Thyroid gland (tissue), 4 donors: Measurements from ENCODE around the gene KIF16B.

ENCODE experiments used
- CTCF ChIP-seq, 6 experiments: fragments of 200-600 bp in 3 of 6; fragments of 450-650 bp in 3 of 6; sonication (generic) in 3 of 6; IDR thresholded peaks; one replicate each; pipeline ENCODE4 v1.5.1; 2016 to 2019; ENCODE audit warnings: antibody characterized with exemption in 6 of 6, mild to moderate bottlenecking in 2 of 6, inconsistent platforms in 1 of 6, moderate library complexity in 1 of 6
- POLR2A ChIP-seq, 2 donors: fragments of 450-650 bp; IDR thresholded peaks; one replicate each; pipeline ENCODE4 v1.6.1; 2017; ENCODE audit warnings: antibody characterized with exemption in 2 of 2, mild to moderate bottlenecking in 2 of 2, moderate library complexity in 1 of 2

GRCh38 chr20:16517946-16518783, 55.1 kb downstream of the KIF16B start:
- TF ChIP-seq CTCF (IDR thresholded peaks at IDR 0.05) (peak in 5 of 6 experiments; percentile 25 to 66 (median 47)), POLR2A (IDR thresholded peaks at IDR 0.05) (no peak)
